Frontal cortex (tissue), 4 donors: Measurements from ENCODE around the gene CLCN5. TPM values are rescaled to one million over a fixed set of nuclear protein-coding genes. Genes with fewer than 3 reads are reported as not detected.
"Not testable (repeated sequence)": the region's sequence is repeated elsewhere in the genome, so short reads cannot be mapped to it uniquely, and the experiment has no call there.

ENCODE experiments used
- DNase-seq, 2 donors: peaks; one replicate each; pipeline ENCODE4 v3.0.0; 2012; ENCODE audit warnings: low spot score in 2 of 2
- FAIRE-seq: peaks from 2 replicates; lab custom pipeline; 2012; peaks lifted over from hg19 to GRCh38; lab: Jason Lieb, UNC
- total RNA-seq: library from RNA; depleted of rRNA; stranded (reverse); fragments of >200 nt; gene quantifications from one replicate; pipeline ENCODE4 v1.2.3, GENCODE V29; 2014
- donor health status: control.
- donor health status: control.
- donor health status: control.

Gene CLCN5
- total RNA-seq, 1 donor from 2014 or later: 4.1 TPM

GRCh38 chrX:49992853-49993252, 70.5 kb downstream of the CLCN5 start:
- FAIRE-seq (no peak), DNase-seq (no peak)

GRCh38 chrX:49993661-49994060, 71.3 kb downstream of the CLCN5 start:
- FAIRE-seq (no peak), DNase-seq (no peak)

- DNase-seq (no peak), FAIRE-seq (no peak)
Measured at GRCh38 chrX:49995107-49995731, 72.8 kb downstream of the CLCN5 start.

- DNase-seq (no peak), FAIRE-seq (no peak)
Measured at GRCh38 chrX:49995795-49996455, 73.5 kb downstream of the CLCN5 start.

- FAIRE-seq: no peak
- no peak for DNase-seq
Measured at GRCh38 chrX:49996474-49996873, 74.1 kb downstream of the CLCN5 start.

- no peak for FAIRE-seq
- no peak for DNase-seq
Measured at GRCh38 chrX:49999087-49999486, 76.7 kb downstream of the CLCN5 start.

GRCh38 chrX:50000937-50001542, 78.6 kb downstream of the CLCN5 start:
- FAIRE-seq: no peak
- DNase-seq: no peak

GRCh38 chrX:50002067-50002714, 79.8 kb downstream of the CLCN5 start:
- peak; percentile 97 for FAIRE-seq
- DNase-seq: no peak

- DNase-seq (no peak), FAIRE-seq (no peak)
Measured at GRCh38 chrX:50003467-50003866, 81.1 kb downstream of the CLCN5 start.

GRCh38 chrX:50003927-50004326, 81.5 kb downstream of the CLCN5 start:
- no peak for DNase-seq
- FAIRE-seq: no peak

GRCh38 chrX:50025591-50025990, 103.2 kb downstream of the CLCN5 start:
- FAIRE-seq, DNase-seq: not testable (repeated sequence)

GRCh38 chrX:50035126-50035525, 112.7 kb downstream of the CLCN5 start:
- DNase-seq: no peak
- no peak for FAIRE-seq

GRCh38 chrX:50036426-50036825, 114.0 kb downstream of the CLCN5 start:
- DNase-seq: no peak

GRCh38 chrX:50045823-50046222, 123.4 kb downstream of the CLCN5 start:
- FAIRE-seq: no peak
- DNase-seq: no peak

More at GRCh38 chrX:50036426-50036825, 114.0 kb downstream of the CLCN5 start:
- FAIRE-seq: no peak

- no peak for DNase-seq
- FAIRE-seq: no peak
Measured at GRCh38 chrX:50049228-50049627, 126.8 kb downstream of the CLCN5 start.

GRCh38 chrX:50054147-50054546, 131.8 kb downstream of the CLCN5 start:
- DNase-seq (no peak), FAIRE-seq (no peak)

- FAIRE-seq (no peak), DNase-seq (no peak)
Measured at GRCh38 chrX:50066318-50066937, 144.0 kb downstream of the CLCN5 start.

GRCh38 chrX:50067435-50068284, 145.3 kb downstream of the CLCN5 start:
- no peak for FAIRE-seq
- peak; percentile 13 to 20 for DNase-seq

GRCh38 chrX:50068285-50068563, 145.8 kb downstream of the CLCN5 start:
- DNase-seq (no peak), FAIRE-seq (no peak)

GRCh38 chrX:50068893-50069292, 146.5 kb downstream of the CLCN5 start:
- FAIRE-seq: no peak

More at GRCh38 chrX:50068893-50069292, 146.5 kb downstream of the CLCN5 start:
- no peak for DNase-seq
